ENCODE results near the gene PARD3.

Gene PARD3

GRCh38 chr10:34737772-34738169 is 77.3 kb downstream of the PARD3 start:
- no peak for DNase-seq

GRCh38 chr10:34736976-34737771 is 77.9 kb downstream of the PARD3 start:
- no peak for DNase-seq

- DNase-seq: no peak
Measured at GRCh38 chr10:34734918-34735317, 80.2 kb downstream of the PARD3 start.

- no peak for DNase-seq
Measured at GRCh38 chr10:34732926-34733325, 82.2 kb downstream of the PARD3 start.

GRCh38 chr10:34731885-34732701 is 83.0 kb downstream of the PARD3 start:
- DNase-seq: no peak

- no peak for DNase-seq
Measured at GRCh38 chr10:34731213-34731612, 83.9 kb downstream of the PARD3 start.

- DNase-seq: no peak
Measured at GRCh38 chr10:34730726-34731125, 84.4 kb downstream of the PARD3 start.

- DNase-seq: no peak
Measured at GRCh38 chr10:34729619-34730018, 85.5 kb downstream of the PARD3 start.

- DNase-seq: no peak
Measured at GRCh38 chr10:34728361-34728760, 86.7 kb downstream of the PARD3 start.

- no peak for DNase-seq
Measured at GRCh38 chr10:34727595-34728033, 87.5 kb downstream of the PARD3 start.

- no peak for DNase-seq
Measured at GRCh38 chr10:34726862-34727261, 88.2 kb downstream of the PARD3 start.

GRCh38 chr10:34723750-34724149 is 91.3 kb downstream of the PARD3 start:
- DNase-seq: peak; percentile 55

- DNase-seq: no peak
Measured at GRCh38 chr10:34722404-34722803, 92.7 kb downstream of the PARD3 start.

GRCh38 chr10:34721208-34721840 is 93.8 kb downstream of the PARD3 start:
- DNase-seq: no peak

GRCh38 chr10:34719746-34720145 is 95.3 kb downstream of the PARD3 start:
- no peak for DNase-seq

- DNase-seq: no peak
Measured at GRCh38 chr10:34719328-34719727, 95.8 kb downstream of the PARD3 start.

GRCh38 chr10:34717429-34717828 is 97.7 kb downstream of the PARD3 start:
- DNase-seq: no peak

- no peak for DNase-seq
Measured at GRCh38 chr10:34716958-34717357, 98.1 kb downstream of the PARD3 start.

- DNase-seq: no peak
Measured at GRCh38 chr10:34716234-34716633, 98.9 kb downstream of the PARD3 start.

- DNase-seq: no peak
Measured at GRCh38 chr10:34715511-34716187, 99.4 kb downstream of the PARD3 start.

GRCh38 chr10:34713875-34714274 is 101.2 kb downstream of the PARD3 start:
- DNase-seq: no peak

GRCh38 chr10:34711500-34711899 is 103.6 kb downstream of the PARD3 start:
- DNase-seq: no peak

- DNase-seq: no peak
Measured at GRCh38 chr10:34710391-34710751, 104.7 kb downstream of the PARD3 start.

Measured in right hindlimb (tissue), 1 donor.